CD4-positive, alpha-beta T cell treated with Interleukin-2 at 100 ng/mL for 4 hours (primary cell): ENCODE data around the gene SLC27A6.

ENCODE experiments used
- DNase-seq: peaks from one replicate; pipeline ENCODE4 v3.0.0-alpha.2; 2020; ENCODE audit warnings: low spot score

The SLC27A6 gene

GRCh38 chr5:129067745-129068144, 102.5 kb downstream of the SLC27A6 start:
- no peak for DNase-seq

GRCh38 chr5:129069292-129069691, 104.0 kb downstream of the SLC27A6 start:
- no peak for DNase-seq

- DNase-seq: no peak
Measured at GRCh38 chr5:129073111-129073510, 107.8 kb downstream of the SLC27A6 start.

- no peak for DNase-seq
Measured at GRCh38 chr5:129074903-129075302, 109.6 kb downstream of the SLC27A6 start.

- no peak for DNase-seq
Measured at GRCh38 chr5:129077433-129078075, 112.3 kb downstream of the SLC27A6 start.

GRCh38 chr5:129078247-129078646, 113.0 kb downstream of the SLC27A6 start:
- no peak for DNase-seq

- DNase-seq: no peak
Measured at GRCh38 chr5:129078660-129079059, 113.4 kb downstream of the SLC27A6 start.

GRCh38 chr5:129079496-129079895, 114.2 kb downstream of the SLC27A6 start:
- DNase-seq: no peak

- no peak for DNase-seq
Measured at GRCh38 chr5:129080766-129081165, 115.5 kb downstream of the SLC27A6 start.

- DNase-seq: no peak
Measured at GRCh38 chr5:129082225-129083136, 117.2 kb downstream of the SLC27A6 start.
